Psoas muscle (tissue), 8 donors: ENCODE data around the gene RIMS1. TPM values are rescaled to one million over a fixed set of nuclear protein-coding genes. Genes with fewer than 3 reads are reported as not detected.

Source experiments
- ATAC-seq, 4 donors: fragments of 200-7000 bp; cut with Tn5 transposase; one replicate each; pipeline ENCODE4 v1.9.1; 2020; ENCODE audit warnings: moderate library complexity in 3 of 4, mild to moderate bottlenecking in 2 of 4
- DNase-seq, 2 donors: peaks; one replicate each; pipeline ENCODE4 v3.0.0-alpha.2; 2020
- H3K27ac ChIP-seq: fragments of 200-600 bp; one replicate; pipeline ENCODE4 v1.8.0; 2022
- H3K27me3 ChIP-seq, 3 donors: fragments of 200-600 bp in 1 of 3; one replicate each; pipeline versions ENCODE4 v1.6.1 to v1.8.0; 2013 to 2022; ENCODE audit warnings: low read length in 2 of 3, mild to moderate bottlenecking in 2 of 3, moderate library complexity in 1 of 3; ENCODE audit not compliant: insufficient read depth in 3 of 3
- H3K36me3 ChIP-seq, 2 donors: fragments of 200-600 bp in 1 of 2; one replicate each; pipeline versions ENCODE4 v1.6.1 to v1.8.0; 2013 to 2022; ENCODE audit warnings: low read depth in 1 of 2, mild to moderate bottlenecking in 1 of 2, moderate library complexity in 1 of 2; ENCODE audit not compliant: insufficient read depth in 1 of 2
- H3K4me1 ChIP-seq: fragments of 200-600 bp; one replicate; pipeline ENCODE4 v1.8.0; 2022
- H3K4me3 ChIP-seq: fragments of 200-600 bp; one replicate; pipeline ENCODE4 v1.8.0; 2022; ENCODE audit warnings: mild to moderate bottlenecking
- H3K9me3 ChIP-seq: fragments of 200-600 bp; one replicate; pipeline ENCODE4 v1.8.0; 2022
- CTCF ChIP-seq: fragments of 200-600 bp; IDR thresholded peaks from one replicate; pipeline ENCODE4 v1.8.0; 2022; ENCODE audit warnings: antibody characterized with exemption
- WGBS, 3 donors: extraction: QIAGEN DNeasy Blood & Tissue Kit; methylation state at CpG; one replicate each; pipeline versions ENCODE4 v1.1.6 to v1.1.7; 2013; 5-methylcytosine and 5-hydroxymethylcytosine counted together
- intact Hi-C, 2 donors: fragments of 100-400 bp; cut with DNase I; formaldehyde crosslinking; loops; one replicate each; pipeline versions ENCODE4 v1.11.0 to v1.14.2; 2022
- polyA plus RNA-seq, 3 donors: library from polyadenylated mRNA; stranded (reverse); fragments of 200-250 nt; gene quantifications; one replicate each; pipeline ENCODE4 v1.2.3, GENCODE V29; 2013
- total RNA-seq, 4 donors: library from RNA; stranded (reverse); fragmentation: NEBNext Ultra II Directional in 2 of 4; extraction: Animal tissue kit (Norgen Biotek cat#: 25700) in 2 of 4; gene quantifications; one replicate each; pipeline versions ENCODE4 v1.2.1 to v1.2.4, GENCODE V29; 2021 to 2023
- donor health status: healthy with polysubstance abuse.
- donor health status: DM: no; HTN: no; CAD: no; lungs with moderate emphysema.
- donor health status: Bipolar disorder and iron deficiency.
- donor health status: healthy.
- donor health status: DM: yes; HTN: yes; CAD: no.
- donor health status: DM: no; HTN: no; CAD: no.
- donor health status: DM: no; HTN: no; CAD: no.
- donor health status: DM: yes; HTN: yes; CAD: no.

Gene RIMS1
- total and polyA plus RNA-seq, 7 donors = 0.03 to 2.0 (median 0.22) TPM

GRCh38 chr6:72374857-72375256 is 488.5 kb downstream of the RIMS1 start:
- no peak overlapping the region for H3K4me3 ChIP-seq
- intact Hi-C loops = no loop called here
- no peaks in the 10 kb centered on the region for H3K36me3 ChIP-seq
- WGBS, 3 donors = 57 to 59% (median 58%) methylated on average over 4 of the region's 4 CpGs
- DNase-seq (no peak), ATAC-seq (no peak)
- no peaks in the 10 kb centered on the region for H3K9me3 ChIP-seq
- no peak overlapping the region for H3K27ac ChIP-seq
- no peak for TF ChIP-seq CTCF
- H3K4me1 ChIP-seq = no peaks in the 10 kb centered on the region
- H3K27me3 ChIP-seq = no peaks in the 10 kb centered on the region

GRCh38 chr6:72376736-72377135 is 490.4 kb downstream of the RIMS1 start:
- H3K9me3 ChIP-seq = no peaks in the 10 kb centered on the region
- WGBS, 3 donors = 74 to 95% (median 88%) methylated on average over 2 of the region's 2 CpGs
- H3K36me3 ChIP-seq = no peaks in the 10 kb centered on the region
- no peak for TF ChIP-seq CTCF
- H3K27ac ChIP-seq = no peak overlapping the region
- no peak overlapping the region for H3K4me3 ChIP-seq
- no peaks in the 10 kb centered on the region for H3K27me3 ChIP-seq
- intact Hi-C loops = no loop called here
- DNase-seq (no peak), ATAC-seq (no peak)
- H3K4me1 ChIP-seq = no peaks in the 10 kb centered on the region

- 75 to 81% (median 79%) methylated on average over 6 of the region's 6 CpGs for WGBS, 3 donors
- ATAC-seq = no peak
- intact Hi-C loops = no loop called here
These were observed 494.7 kb downstream of the RIMS1 start for GRCh38 chr6:72381076-72381475.

GRCh38 chr6:72382602-72383529 is 496.5 kb downstream of the RIMS1 start:
- H3K9me3 ChIP-seq = no peaks in the 10 kb centered on the region
- intact Hi-C loops = no loop called here

More at GRCh38 chr6:72381076-72381475, 494.7 kb downstream of the RIMS1 start:
- Histone ChIP-seq H3K27ac (no peak overlapping the region), H3K27me3 (no peaks in the 10 kb centered on the region), H3K9me3 (no peaks in the 10 kb centered on the region), H3K4me3 (no peak overlapping the region), H3K4me1 (no peaks in the 10 kb centered on the region), H3K36me3 (no peaks in the 10 kb centered on the region)
- DNase-seq = no peak
- TF ChIP-seq CTCF = no peak

More at GRCh38 chr6:72382602-72383529, 496.5 kb downstream of the RIMS1 start:
- DNase-seq = no peak
- no peaks in the 10 kb centered on the region for H3K36me3 ChIP-seq
- ATAC-seq = no peak
- H3K27ac ChIP-seq = no peak overlapping the region
- WGBS, 3 donors = 35 to 50% (median 47%) methylated on average over 4 of the region's 4 CpGs
- H3K27me3 ChIP-seq = no peaks in the 10 kb centered on the region
- no peak overlapping the region for H3K4me3 ChIP-seq
- no peak for TF ChIP-seq CTCF
- H3K4me1 ChIP-seq = no peaks in the 10 kb centered on the region
